Right ventricle myocardium superior (tissue), 1 donor: ENCODE measurements around the gene XYLT1. TPM values are rescaled to one million over a fixed set of nuclear protein-coding genes. Genes with fewer than 3 reads are reported as not detected.

ENCODE experiments used
- ATAC-seq: fragments of 200-7000 bp; cut with Tn5 transposase; one replicate; pipeline ENCODE4 v1.9.1; 2020; ENCODE audit warnings: mild to moderate bottlenecking; ENCODE audit not compliant: poor library complexity
- DNase-seq: peaks from one replicate; pipeline ENCODE4 v3.0.0-alpha.2; 2020
- intact Hi-C: fragments of 100-400 bp; cut with DNase I; formaldehyde crosslinking; loops from one replicate; pipeline ENCODE4 v1.11.2; 2022
- total RNA-seq: library from RNA; stranded (reverse); fragmentation: NEBNext Ultra II Directional; extraction: Animal tissue kit (Norgen Biotek cat#: 25700); gene quantifications from one replicate; pipeline ENCODE4 v1.2.1, GENCODE V29; 2021
- donor health status: DM: no; HTN: yes; CAD: no; lungs with severe emphysema.

Gene XYLT1
- total RNA-seq, 1 donor from 2014 or later = 1.7 TPM

DNA sequence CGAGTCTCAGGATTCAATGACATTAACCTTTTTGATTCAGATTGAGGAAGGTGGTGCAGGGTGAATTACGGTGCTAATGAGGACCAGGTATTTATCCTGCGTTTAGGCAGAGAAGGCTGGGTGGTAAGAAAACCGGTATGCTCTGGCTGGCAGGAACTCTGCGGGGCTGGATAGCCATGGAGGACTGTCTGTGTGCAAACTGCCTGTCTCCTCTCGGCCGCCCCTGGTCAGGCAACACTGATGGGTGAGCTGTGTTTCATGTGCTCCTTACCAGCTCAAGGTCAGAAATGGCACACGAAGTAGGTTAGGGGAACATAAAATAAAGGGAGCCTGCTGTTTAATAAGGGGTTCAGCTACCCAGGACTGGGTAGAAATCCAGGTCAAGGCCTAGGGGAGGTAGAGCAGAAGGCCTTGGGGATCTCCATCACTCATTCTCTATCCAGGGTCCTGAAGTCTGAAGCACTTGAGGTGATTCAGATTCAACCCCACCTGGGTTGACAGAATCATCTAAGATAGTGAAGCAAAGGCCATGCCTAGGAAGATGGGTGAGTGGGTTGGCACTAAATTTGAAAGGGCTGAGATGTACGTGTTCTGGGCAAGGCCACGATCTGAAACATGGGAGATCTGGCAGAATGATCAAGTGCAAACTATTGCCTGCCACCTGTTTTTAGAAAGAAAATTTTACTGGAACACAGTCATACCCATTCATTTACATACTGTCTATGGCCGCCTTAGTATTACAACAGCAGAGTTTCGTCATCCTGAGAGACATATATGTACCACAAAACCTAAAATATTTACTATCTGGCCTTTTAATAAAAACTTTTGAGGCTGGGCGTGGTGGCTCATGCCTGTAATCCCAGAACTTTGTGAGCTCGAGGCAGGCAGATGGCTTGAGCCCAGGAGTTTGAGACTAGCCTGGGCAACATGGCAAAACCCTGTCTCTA lies 292.5 kb downstream of the XYLT1 start:
- DNase-seq (no peak), ATAC-seq (no peak)
- intact Hi-C loops = no loop called here

DNA sequence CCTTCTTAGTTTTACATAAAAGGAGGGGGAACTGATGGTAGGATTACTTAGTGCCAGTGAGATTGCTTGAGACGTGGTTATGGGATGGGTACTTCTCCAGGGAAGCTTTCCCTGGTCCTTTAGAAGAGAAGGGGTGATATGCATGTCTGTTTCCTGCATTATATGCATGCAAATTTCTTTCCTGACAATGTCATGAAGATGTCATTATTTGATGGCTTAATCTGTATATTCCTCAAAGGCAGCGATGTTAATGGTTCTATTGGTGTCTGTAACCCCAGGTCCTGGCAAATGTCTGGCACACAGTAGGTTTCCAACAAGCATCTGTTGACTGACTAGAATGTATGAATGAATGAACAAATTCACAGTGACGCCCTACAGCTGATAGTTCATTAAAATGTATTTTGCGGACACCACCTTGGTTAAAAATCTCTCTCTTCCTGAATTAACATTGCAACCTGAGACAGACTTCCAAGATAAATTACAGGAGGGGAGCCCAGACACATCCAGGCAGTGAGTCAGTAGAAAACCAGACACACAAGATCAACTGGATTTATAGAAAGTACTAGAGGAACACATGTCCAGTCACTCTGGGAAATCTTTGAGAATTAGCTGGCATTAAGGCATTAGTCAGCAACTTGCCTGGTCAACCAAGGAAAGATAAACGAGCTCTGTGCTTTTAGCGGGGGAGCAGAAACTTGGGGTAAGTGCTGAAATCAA lies 293.4 kb downstream of the XYLT1 start:
- intact Hi-C loops = no loop called here
- no peak for DNase-seq
- no peak for ATAC-seq

DNA sequence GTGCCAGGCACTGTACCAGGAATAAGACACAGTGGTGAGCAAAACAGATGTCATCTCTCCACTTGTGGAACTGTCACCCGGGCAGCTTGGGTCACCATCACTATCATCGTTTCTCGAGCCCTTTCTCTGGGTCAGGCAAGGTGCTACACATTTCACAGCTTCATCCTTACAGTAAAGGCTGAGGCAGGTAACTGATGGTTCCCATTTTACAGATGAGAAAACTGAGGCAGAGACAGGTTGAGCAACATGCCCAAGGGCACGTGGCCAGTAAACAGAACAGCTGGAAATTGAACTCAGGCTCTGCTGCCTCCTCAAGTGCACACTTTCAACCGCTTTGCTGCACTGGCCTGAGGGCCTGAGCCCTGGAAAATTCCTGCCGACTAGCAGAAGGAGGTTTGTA lies 294.6 kb downstream of the XYLT1 start:
- ATAC-seq = no peak
- intact Hi-C loops = no loop called here
- no peak for DNase-seq

DNA sequence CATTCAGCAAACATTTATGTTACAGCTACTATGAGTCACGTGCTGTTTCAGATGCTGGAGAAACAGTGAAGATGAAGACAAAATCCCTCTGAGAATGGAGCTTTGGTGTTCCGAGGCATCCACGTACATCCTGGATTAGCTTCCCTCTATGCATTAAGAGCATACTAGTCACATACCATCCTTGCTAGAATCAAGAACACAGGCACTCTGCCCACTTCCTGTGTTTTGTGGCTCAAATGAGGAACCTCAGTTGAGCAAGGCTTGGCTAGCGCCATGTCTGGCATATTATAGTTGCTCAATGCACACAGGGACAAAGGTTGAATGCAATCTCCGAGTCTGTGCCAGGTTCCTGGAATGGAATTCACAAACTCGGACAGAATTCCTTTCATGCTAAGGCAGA lies 297.5 kb downstream of the XYLT1 start:
- peak; percentile 69 for DNase-seq
- peak; percentile 66 for ATAC-seq
- intact Hi-C loops = no loop called here

DNA sequence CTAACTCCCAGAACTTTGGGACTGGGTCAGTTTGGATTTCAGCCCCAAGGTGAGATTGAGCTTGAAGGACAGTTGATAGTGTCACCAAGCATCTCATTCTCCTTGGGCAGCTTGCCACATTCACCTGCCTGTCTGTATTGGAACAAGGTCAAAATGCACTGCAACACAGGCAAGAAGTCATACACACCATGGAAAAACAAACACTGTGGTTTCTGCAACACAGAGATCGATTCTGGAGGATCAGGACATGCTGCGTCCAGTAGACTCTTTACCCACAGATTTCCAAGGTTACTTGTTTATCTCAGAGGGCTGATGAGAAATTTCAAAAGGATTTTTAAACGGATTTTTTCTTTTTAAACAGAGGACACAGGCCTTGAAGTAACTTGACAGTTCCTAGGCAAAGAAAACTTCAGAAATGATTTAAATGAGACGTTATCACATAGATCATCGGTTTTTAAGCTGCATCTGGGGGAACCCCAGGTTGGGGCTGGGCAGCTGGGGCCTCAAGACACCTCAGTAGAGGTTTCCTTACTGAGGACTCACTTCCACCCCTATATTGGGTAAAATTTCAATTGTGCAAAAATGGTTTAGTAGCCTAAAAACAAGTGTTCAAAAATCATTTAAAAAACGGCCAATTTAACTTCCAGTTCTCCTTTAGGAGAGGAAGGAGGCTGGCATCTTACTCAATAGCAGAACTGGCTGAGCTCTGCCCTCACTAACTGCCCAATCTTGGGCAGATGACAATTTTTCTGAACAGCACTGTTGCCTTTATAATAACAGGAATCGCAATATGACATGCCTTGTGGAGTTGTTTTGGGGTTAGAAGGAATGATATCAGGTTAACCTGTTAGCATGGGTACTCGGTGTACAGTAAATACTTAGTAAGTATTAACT lies 299.3 kb downstream of the XYLT1 start:
- ATAC-seq (peak; percentile 49), DNase-seq (no peak)
- intact Hi-C loops = no loop called here

DNA sequence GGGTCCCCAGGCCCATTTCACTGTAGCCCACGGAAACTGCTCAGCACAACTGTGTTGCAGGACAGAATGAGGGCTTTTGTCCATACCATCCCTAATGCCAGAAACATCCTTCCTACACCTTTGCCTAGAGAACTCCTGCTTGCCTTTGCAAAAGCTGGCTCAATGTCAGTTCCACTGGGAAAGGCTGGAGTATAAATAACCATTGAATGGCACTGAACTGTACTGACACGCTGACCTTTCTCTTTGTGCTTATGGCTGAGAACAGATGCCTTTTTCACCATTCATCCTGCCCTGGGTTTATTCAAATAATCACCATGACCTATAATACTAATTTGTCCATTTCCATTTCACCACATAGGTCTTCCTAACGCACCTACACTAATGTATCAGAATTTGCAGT lies 300.3 kb downstream of the XYLT1 start:
- ATAC-seq (peak; percentile 81), DNase-seq (no peak)
- intact Hi-C loops = no loop called here

DNA sequence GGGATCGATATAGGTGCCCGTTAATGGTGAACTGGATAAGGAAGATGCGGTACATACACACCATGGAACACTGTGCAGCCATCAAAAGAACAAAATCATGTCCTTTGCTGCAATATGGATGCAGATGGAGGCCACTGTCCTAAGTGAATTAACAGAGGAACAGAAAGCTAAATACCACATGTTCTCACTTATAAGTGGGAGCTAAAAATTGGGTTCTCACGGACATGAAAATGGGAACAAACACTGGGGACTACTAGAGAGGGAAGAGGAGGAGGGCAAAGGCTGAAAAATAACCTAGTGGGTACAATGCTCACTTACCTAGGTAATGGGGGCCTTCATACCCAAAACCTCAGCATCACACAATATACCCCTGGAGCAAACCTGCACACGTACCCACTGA lies 302.6 kb downstream of the XYLT1 start:
- ATAC-seq = no peak
- intact Hi-C loops = no loop called here
- no peak for DNase-seq

DNA sequence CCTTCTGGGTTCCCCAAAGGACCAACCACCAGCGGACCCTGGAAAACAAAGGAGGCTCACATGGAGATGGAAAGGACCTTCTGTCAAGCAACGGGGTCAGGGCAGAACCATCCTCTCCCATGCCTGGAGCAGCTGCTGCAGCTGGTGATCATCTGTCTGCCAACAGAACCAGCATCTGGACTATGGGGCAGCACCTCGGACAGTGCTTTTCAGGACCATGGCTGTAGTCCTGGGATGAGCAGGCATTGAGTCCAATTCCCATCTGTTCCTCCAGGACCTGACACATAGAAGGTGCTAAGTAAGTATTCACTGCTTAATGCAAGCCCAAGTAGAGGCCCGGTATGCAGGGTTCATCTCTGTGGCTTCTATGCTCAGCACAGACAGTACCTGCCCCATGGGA lies 304.7 kb downstream of the XYLT1 start:
- ATAC-seq (no peak), DNase-seq (no peak)
- intact Hi-C loops = no loop called here

DNA sequence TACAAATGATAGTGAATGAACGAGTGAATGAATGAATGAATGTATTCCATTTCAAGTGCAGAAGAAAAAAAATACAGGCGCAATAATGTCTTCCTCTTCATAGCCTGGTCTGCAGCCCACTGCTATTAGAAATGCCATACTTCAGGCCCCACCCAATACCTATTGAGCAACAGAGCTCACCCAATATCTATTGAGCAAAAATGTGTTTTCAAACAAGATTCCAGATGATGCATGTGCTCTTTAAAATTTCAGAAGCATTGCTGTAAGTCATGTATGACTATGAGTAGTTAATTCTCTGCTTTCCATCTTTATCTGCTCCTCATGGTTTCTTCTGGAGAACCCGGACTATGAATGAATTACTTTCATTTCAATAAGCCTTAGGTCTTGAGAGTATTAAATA lies 308.2 kb downstream of the XYLT1 start:
- intact Hi-C loops = no loop called here
- ATAC-seq (no peak), DNase-seq (no peak)

DNA sequence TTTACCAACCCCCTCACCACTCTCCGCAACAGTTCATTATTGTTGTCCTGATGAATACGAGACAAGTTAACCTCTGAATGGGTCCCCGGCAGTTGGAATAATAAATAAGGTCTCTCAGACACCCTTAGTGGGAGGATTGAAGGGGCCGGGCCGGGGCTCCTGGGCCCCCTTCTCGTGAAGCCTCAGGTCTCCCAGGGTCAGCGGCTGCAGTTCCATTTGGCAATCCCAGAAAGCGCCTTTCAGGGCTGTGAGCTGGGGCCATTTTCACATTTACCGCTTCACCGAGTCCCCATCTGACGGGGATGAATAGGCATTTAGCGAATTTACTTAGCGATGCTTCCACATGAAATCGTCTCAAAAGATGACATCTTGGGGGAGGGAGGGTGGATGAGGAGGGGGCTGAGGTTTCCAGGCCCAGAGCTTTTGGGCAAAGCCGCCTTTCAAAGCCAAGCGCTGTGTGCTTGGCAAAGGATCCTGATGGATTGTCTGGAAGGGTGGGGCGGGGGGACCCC lies 309.8 kb downstream of the XYLT1 start:
- no peak for ATAC-seq
- DNase-seq = no peak
- intact Hi-C loops = no loop called here

DNA sequence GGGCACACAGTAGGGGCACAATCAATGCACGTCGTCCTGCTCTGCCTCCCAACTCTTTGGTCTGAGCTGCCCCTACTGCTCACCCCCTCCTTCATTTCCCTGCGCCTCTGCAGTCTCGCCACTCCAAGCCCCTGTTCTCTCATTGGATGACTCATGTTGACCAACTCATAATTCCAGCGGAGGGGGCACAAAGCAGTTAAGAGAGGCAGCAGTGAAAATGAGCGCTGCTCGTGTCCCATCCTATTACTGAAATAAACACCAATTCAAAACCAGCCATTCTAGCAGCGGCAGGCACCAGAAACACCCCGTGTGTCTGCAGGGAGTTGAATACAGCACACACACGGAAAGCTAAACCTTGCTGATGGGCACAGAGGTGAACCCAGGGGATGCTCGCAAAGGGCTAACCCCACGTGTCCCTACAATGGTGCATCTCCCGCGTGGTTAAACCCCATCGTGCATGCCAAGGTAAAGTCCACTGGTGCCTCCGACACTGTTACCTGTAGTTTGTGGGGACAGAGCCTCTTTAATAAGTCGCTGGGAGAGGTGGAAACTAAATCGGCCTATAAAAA lies 310.4 kb downstream of the XYLT1 start:
- ATAC-seq = no peak
- no peak for DNase-seq
- intact Hi-C loops = no loop called here

DNA sequence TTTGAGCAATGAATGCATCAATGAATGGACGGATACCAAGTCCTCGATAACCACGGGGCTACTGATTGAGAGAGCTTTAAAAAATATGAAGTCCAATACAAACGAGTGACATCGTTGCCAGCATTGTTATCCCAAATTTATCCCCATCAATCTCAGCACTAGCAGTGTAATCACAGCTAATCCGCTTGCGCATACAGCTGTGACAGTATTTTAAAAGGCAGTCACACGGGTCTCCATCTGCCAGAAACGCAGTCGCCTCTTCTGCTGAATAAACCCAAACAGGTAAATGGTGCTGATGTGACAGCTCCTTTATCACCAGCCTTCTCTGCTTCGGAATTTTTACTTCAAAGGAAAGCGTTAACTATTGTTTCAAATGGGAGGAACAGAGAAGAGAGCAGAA lies 311.1 kb downstream of the XYLT1 start:
- intact Hi-C loops = no loop called here
- no peak for ATAC-seq
- no peak for DNase-seq

DNA sequence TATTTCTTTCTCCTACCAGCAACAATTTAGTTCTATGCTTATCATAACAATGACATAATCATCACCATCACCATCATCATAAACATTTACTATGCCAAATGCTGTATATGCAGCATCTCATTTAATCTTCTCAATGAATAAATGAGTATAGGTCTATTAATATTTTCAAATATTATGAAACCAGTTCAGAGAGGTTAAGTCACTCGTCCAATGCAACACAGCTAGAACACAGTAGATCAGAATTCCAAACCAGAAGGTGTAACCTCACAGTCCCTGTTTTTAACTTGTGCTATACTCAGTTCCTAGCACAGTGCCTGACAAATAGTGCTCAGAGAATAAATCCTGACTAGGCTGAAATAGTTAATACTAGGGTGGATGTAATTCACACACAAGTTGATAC lies 314.8 kb downstream of the XYLT1 start:
- ATAC-seq (no peak), DNase-seq (no peak)
- intact Hi-C loops = no loop called here

DNA sequence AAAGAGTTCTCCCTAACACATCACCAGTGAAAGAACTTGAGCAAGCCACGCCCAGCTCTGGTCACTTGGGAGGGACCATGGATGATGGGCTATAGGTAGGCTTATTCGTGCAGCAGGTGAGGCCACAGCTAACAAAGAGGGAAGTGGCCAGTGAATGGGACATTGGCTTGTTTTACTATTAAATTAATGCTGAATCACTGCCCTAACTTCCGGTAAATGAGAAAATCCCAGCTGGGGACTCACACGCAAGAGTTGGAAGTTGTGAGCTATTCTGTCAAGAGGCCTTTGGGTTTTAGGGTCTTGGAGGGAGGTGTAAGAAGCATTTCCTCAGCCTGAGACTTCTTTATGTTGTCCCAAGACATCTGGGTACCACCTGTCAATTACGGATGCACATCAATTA lies 315.3 kb downstream of the XYLT1 start:
- intact Hi-C loops = no loop called here
- DNase-seq (no peak), ATAC-seq (no peak)

DNA sequence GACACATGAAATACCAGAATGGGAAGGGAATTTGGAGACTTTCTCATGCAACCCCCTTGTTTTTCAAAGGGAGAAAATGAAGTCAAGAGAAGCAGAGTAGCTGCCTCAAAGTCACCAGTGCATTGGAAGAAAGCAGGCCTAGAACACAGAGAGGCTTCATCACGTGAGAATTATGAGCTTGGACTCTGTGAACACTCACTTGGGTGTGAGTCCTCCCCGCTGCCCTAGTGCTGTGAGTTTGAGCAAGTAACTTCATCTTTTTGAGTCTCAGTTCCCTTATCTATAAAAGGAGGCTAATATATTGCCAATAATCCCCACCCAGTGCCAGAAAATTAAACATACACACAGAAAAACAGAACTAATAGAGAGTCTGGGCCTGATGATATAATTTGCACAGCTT lies 315.8 kb downstream of the XYLT1 start:
- intact Hi-C loops = no loop called here
- no peak for DNase-seq
- ATAC-seq = peak; percentile 59

DNA sequence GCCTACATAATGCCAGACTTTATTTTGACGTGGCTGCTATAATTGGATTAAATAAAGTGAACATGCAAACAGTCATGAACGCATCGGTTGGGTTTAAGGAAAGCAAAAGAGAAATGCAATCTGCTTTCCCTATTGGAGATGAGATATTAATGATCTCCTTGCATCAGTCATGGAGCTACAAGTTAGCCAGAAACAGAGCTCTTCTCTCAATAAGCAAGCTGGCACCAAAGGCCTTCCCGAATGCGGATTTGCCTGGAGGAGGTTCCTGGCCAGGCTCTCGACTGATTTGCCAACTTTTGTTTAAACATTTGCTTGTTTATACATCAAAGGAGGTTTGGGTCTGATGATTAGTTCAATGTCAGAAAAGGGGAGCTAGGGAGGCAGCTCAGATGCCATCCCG lies 318.4 kb downstream of the XYLT1 start:
- no peak for ATAC-seq
- intact Hi-C loops = no loop called here
- no peak for DNase-seq

DNA sequence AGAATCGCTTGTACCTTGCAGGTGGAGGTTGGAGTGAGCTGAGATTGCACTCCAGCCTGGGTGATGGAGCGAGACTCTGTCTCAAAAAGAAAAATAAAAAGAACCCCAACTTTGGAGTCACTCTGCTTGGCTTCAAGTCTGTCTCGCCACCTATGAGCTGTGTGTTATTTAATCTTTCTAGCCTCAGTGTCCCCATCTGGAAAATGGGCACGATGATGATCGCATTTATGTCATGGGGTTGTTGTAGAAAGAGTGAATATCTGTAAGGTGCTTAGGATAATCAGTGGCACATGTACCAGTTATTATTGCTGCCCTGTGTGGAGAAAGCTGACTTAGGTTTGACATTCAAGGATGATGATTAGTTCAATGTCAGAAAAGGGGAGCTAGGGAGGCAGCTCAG lies 319.4 kb downstream of the XYLT1 start:
- intact Hi-C loops = no loop called here
- no peak for DNase-seq
- no peak for ATAC-seq

DNA sequence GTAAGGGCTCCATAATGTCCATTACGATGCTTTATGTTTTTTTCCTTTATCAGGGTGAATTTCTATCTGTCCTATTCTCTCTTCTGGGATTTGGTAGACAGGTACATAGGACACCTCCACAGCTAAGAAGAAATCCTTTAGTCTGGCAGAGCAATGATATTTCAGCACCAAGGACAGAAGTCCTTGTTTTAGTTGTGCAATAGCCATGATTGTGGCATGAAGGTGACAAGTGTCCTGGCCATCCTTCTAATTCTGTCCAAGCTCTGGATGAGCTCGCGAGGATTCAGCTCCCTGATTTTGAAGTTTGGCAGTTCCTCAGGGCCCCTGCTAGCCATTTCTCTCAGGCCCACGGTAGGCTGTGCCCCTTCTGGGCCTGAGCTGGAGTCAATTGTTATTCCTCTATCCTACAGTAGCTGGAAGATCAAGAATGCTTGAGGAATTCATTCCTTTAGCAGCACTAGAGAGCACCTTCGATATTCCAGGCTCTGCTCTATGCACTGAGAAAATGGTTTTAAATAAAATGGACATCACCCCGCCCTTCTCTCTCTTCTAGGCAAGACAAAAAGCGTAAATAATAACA lies 320.8 kb downstream of the XYLT1 start:
- intact Hi-C loops = no loop called here

More for the DNA sequence above, 320.8 kb downstream of the XYLT1 start:
- no peak for ATAC-seq
- DNase-seq = no peak
